K562 (cell line): ENCODE measurements around the gene WFDC12.

Experiments
- CREB1 ChIP-seq, 2 experiments: sonication (generic) in 1 of 2; formaldehyde crosslinking in 1 of 2; IDR thresholded peaks; 2 replicates each; pipeline versions ENCODE4 v1.6.1 to v1.8.0; 2012 to 2022; ENCODE audit warnings: inconsistent platforms in 1 of 2, mild to moderate bottlenecking in 1 of 2, missing genetic modification reagents in 1 of 2, moderate library complexity in 1 of 2
- PHB2 ChIP-seq: fragments of 450-650 bp; IDR thresholded peaks from 2 replicates; pipeline ENCODE4 v1.6.1; 2017; ENCODE audit warnings: low read depth
- PHF8 ChIP-seq: fragments of 200-600 bp; sonication (generic); IDR thresholded peaks from 2 replicates; pipeline ENCODE4 v1.6.1; 2012; ENCODE audit warnings: mixed run types, mild to moderate bottlenecking, inconsistent platforms, low read length, moderate library complexity, borderline replicate concordance
- POLR2A ChIP-seq: fragments of 450-650 bp; conservative IDR thresholded peaks from 2 replicates; pipeline ENCODE4 v1.6.1; 2016
- SMARCA5 ChIP-seq: fragments of 450-650 bp; IDR thresholded peaks from 2 replicates; pipeline ENCODE4 v1.6.1; 2016
- TAF1 ChIP-seq: IDR thresholded peaks from 2 replicates; pipeline ENCODE4 v1.6.1; 2011; ENCODE audit warnings: mild to moderate bottlenecking, low read length, moderate library complexity; ENCODE audit not compliant: insufficient read depth, control insufficient read depth, severe bottlenecking; ENCODE audit errors: extremely low read depth
- TEAD1 ChIP-seq, 2 experiments: fragments of 450-650 bp in 1 of 2; sonication (generic) in 1 of 2; formaldehyde crosslinking; IDR thresholded peaks; 2 replicates each; pipeline versions ENCODE4 v1.4.0 to v1.8.0; 2020 to 2022; ENCODE audit warnings: mild to moderate bottlenecking in 2 of 2, missing genetic modification reagents in 1 of 2
- XRCC5 ChIP-seq: fragments of 200-400 bp; formaldehyde crosslinking; IDR thresholded peaks from 2 replicates; pipeline ENCODE4 v1.6.1; 2017; ENCODE audit warnings: low read depth, mild to moderate bottlenecking, low read length
- ZKSCAN1 ChIP-seq: fragments of 150-350 bp; IDR thresholded peaks from 2 replicates; pipeline ENCODE4 v1.6.1; 2016; ENCODE audit warnings: low read depth, low read length
- TF ChIP-seq, protein P1 (sequence below), 3 experiments: IDR thresholded peaks in 2 of 3; conservative IDR thresholded peaks in 1 of 3; 2 replicates each; pipeline ENCODE4 v1.5.1; 2011 to 2012; ENCODE audit warnings: low read length in 3 of 3, mild to moderate bottlenecking in 3 of 3, control low read depth in 2 of 3, improper control_type of control experiment in 1 of 3, inconsistent platforms in 1 of 3, low read depth in 1 of 3, mixed read lengths in 1 of 3, moderate library complexity in 1 of 3; ENCODE audit not compliant: insufficient read depth in 2 of 3
- TF ChIP-seq, protein P2 (sequence below): sonication (generic); formaldehyde crosslinking; IDR thresholded peaks from 2 replicates; pipeline ENCODE4 v1.8.1; 2023; ENCODE audit warnings: mild to moderate bottlenecking, missing genetic modification reagents

DNA sequence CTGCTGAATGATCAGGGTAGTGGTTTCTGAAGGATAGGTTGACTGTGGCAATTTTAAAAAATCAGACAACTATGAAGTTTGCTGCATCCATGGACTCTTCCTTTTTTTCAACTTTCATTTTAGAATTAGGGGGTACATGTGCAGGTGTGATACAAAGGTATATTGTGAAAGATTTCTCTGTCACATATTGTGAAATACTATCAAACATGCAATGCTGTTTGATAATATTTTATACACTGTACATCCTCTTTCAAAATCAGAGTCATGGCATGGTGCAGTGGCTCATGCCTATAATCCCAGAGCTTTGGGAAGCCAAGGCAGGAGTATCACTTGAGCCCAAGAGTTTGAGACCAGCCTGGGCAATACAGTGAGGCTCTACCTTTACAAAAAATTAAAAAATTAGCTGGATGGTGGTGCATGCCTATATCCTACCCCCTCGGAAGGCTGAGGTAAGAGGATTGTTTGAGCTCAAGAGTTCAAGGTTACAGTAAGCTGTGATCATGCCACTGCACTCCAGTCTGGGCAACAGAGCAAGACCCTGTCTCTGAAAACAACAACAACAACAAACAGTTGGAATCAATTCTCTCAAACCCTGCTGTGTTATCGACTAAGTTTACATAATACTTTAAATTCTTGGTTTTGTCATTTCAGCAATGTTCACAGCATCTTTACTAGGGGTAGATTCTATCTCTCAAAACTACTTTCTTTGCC is 4.6 kb downstream of the WFDC12 start:
- TF ChIP-seq, protein P1, sequence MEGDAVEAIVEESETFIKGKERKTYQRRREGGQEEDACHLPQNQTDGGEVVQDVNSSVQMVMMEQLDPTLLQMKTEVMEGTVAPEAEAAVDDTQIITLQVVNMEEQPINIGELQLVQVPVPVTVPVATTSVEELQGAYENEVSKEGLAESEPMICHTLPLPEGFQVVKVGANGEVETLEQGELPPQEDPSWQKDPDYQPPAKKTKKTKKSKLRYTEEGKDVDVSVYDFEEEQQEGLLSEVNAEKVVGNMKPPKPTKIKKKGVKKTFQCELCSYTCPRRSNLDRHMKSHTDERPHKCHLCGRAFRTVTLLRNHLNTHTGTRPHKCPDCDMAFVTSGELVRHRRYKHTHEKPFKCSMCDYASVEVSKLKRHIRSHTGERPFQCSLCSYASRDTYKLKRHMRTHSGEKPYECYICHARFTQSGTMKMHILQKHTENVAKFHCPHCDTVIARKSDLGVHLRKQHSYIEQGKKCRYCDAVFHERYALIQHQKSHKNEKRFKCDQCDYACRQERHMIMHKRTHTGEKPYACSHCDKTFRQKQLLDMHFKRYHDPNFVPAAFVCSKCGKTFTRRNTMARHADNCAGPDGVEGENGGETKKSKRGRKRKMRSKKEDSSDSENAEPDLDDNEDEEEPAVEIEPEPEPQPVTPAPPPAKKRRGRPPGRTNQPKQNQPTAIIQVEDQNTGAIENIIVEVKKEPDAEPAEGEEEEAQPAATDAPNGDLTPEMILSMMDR (IDR thresholded peaks at IDR 0.05 in 2 of 3, conservative IDR thresholded peaks at IDR 0.05 in 1 of 3; ENCODE audit: insufficient read depth in 2 of 3, low read depth in 1 of 3, low read length in 3 of 3), result no peak
- TF ChIP-seq, protein P2, sequence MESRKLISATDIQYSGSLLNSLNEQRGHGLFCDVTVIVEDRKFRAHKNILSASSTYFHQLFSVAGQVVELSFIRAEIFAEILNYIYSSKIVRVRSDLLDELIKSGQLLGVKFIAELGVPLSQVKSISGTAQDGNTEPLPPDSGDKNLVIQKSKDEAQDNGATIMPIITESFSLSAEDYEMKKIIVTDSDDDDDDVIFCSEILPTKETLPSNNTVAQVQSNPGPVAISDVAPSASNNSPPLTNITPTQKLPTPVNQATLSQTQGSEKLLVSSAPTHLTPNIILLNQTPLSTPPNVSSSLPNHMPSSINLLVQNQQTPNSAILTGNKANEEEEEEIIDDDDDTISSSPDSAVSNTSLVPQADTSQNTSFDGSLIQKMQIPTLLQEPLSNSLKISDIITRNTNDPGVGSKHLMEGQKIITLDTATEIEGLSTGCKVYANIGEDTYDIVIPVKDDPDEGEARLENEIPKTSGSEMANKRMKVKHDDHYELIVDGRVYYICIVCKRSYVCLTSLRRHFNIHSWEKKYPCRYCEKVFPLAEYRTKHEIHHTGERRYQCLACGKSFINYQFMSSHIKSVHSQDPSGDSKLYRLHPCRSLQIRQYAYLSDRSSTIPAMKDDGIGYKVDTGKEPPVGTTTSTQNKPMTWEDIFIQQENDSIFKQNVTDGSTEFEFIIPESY (CRISPR knock-in tag), result no peak
- TF ChIP-seq PHF8 (no peak), SMARCA5 (no peak), TEAD1 (CRISPR knock-in tag; IDR thresholded peaks at IDR 0.05) (no peak), ZKSCAN1 (no peak), CREB1 (IDR thresholded peaks at IDR 0.05) (no peak), CREB1 (CRISPR knock-in tag; IDR thresholded peaks at IDR 0.05) (no peak), POLR2A (no peak), XRCC5 (no peak), PHB2 (no peak), TAF1 (no peak)
